ENCODE measurements around the gene SFR1. TPM values are rescaled to one million over a fixed set of nuclear protein-coding genes. Genes with fewer than 3 reads are reported as not detected.

The SFR1 gene
- total RNA-seq = 10 to 100 TPM; 17.0 to 18.5 TPM

- Mint-ChIP-seq H3K27ac (peak within 1 kb of the TSS; percentile 97), H3K4me1 (ENCODE audit: low read depth) (peaks cover 38% of the 10 kb centered on the region), H3K9me3 (no peaks in the 10 kb centered on the region), H3K36me3 (ENCODE audit: low read depth) (peaks cover 16% of the 10 kb centered on the region), H3K27me3 (ENCODE audit: low read depth) (no peaks in the 10 kb centered on the region), H3K4me3 (peak within 1 kb of the TSS; percentile 90)
- CTCF ChIA-PET = interaction anchor here (0.7 to 5.1 kb wide), 20 partner anchors 11 to 236 kb away, joined by 3 to 29 read pairs (median 4); partner anchors contain the start of gene SLK
- DNase-seq = peak; percentile 99
- intact Hi-C loops (cut with micrococcal nuclease) = loop anchor here (1.0 to 5.0 kb wide), 15 partner anchors 11 to 929 kb away; partner anchors contain the start of genes CFAP43, CFAP58, NT5C2 and SLK
Measured at GRCh38 chr10:104121485-104122224, at the start of gene SFR1. TSS of gene SFR1 (plus strand) at chr10:104122171. CDS start at chr10:104122184, 13 bp downstream.

GRCh38 chr10:104072786-104073185, 49.2 kb upstream of the SFR1 start:
- H3K27ac Mint-ChIP-seq = no peak overlapping the region
- H3K36me3 Mint-ChIP-seq (ENCODE audit: low read depth) = no peaks in the 10 kb centered on the region

GRCh38 chr10:104074505-104074904, 47.5 kb upstream of the SFR1 start:
- intact Hi-C loops (cut with micrococcal nuclease) = no loop called here
- Mint-ChIP-seq H3K27me3 (ENCODE audit: low read depth) (no peaks in the 10 kb centered on the region), H3K36me3 (ENCODE audit: low read depth) (no peaks in the 10 kb centered on the region), H3K27ac (no peak overlapping the region), H3K4me3 (no peak overlapping the region), H3K4me1 (ENCODE audit: low read depth) (no peaks in the 10 kb centered on the region), H3K9me3 (no peaks in the 10 kb centered on the region)
- DNase-seq = no peak
- CTCF ChIA-PET = no interaction called here

More at GRCh38 chr10:104072786-104073185, 49.2 kb upstream of the SFR1 start:
- Mint-ChIP-seq H3K4me1 (ENCODE audit: low read depth) (no peaks in the 10 kb centered on the region), H3K4me3 (no peak overlapping the region), H3K27me3 (ENCODE audit: low read depth) (no peaks in the 10 kb centered on the region), H3K9me3 (no peaks in the 10 kb centered on the region)
- no peak for DNase-seq
- CTCF ChIA-PET = interaction anchor here (1.5 to 1.7 kb wide), 2 partner anchors 10 to 49 kb away, joined by 4 to 7 read pairs; partner anchors contain the start of gene SFR1
- intact Hi-C loops (cut with micrococcal nuclease) = no loop called here

- DNase-seq = no peak
- no peaks in the 10 kb centered on the region for H3K36me3 Mint-ChIP-seq (ENCODE audit: low read depth)
- CTCF ChIA-PET = interaction anchor here (0.7 kb wide), 1 partner anchor 11 kb away, joined by 3 read pairs; no protein-coding TSS in a partner anchor
- intact Hi-C loops (cut with micrococcal nuclease) = no loop called here
- no peaks in the 10 kb centered on the region for H3K4me1 Mint-ChIP-seq (ENCODE audit: low read depth)
- no peak overlapping the region for H3K4me3 Mint-ChIP-seq
- no peaks in the 10 kb centered on the region for H3K27me3 Mint-ChIP-seq (ENCODE audit: low read depth)
- no peak overlapping the region for H3K27ac Mint-ChIP-seq
- H3K9me3 Mint-ChIP-seq = no peaks in the 10 kb centered on the region
Measured at GRCh38 chr10:104076743-104077160, 45.2 kb upstream of the SFR1 start.

GRCh38 chr10:104077247-104077646, 44.7 kb upstream of the SFR1 start:
- Mint-ChIP-seq H3K4me3 (no peak overlapping the region), H3K27me3 (ENCODE audit: low read depth) (no peaks in the 10 kb centered on the region), H3K27ac (no peak overlapping the region), H3K4me1 (ENCODE audit: low read depth) (no peaks in the 10 kb centered on the region), H3K9me3 (no peaks in the 10 kb centered on the region), H3K36me3 (ENCODE audit: low read depth) (no peaks in the 10 kb centered on the region)
- CTCF ChIA-PET = interaction anchor here (0.6 kb wide), 1 partner anchor 30 kb away, joined by 4 read pairs; no protein-coding TSS in a partner anchor
- intact Hi-C loops (cut with micrococcal nuclease) = no loop called here
- DNase-seq = no peak

GRCh38 chr10:104077663-104078151, 44.3 kb upstream of the SFR1 start:
- no peak for DNase-seq
- H3K36me3 Mint-ChIP-seq (ENCODE audit: low read depth) = no peaks in the 10 kb centered on the region
- H3K27ac Mint-ChIP-seq = no peak overlapping the region
- no peaks in the 10 kb centered on the region for H3K9me3 Mint-ChIP-seq
- CTCF ChIA-PET = interaction anchor here (0.6 to 1.4 kb wide), 3 partner anchors 12 to 189 kb away, joined by 3 to 4 read pairs (median 3); no protein-coding TSS in a partner anchor
- intact Hi-C loops (cut with micrococcal nuclease) = no loop called here
- H3K27me3 Mint-ChIP-seq (ENCODE audit: low read depth) = no peaks in the 10 kb centered on the region
- H3K4me1 Mint-ChIP-seq (ENCODE audit: low read depth) = no peaks in the 10 kb centered on the region
- no peak overlapping the region for H3K4me3 Mint-ChIP-seq

GRCh38 chr10:104080762-104081161, 41.2 kb upstream of the SFR1 start:
- peak; percentile 19 for DNase-seq
- H3K4me1 Mint-ChIP-seq (ENCODE audit: low read depth) = no peaks in the 10 kb centered on the region
- CTCF ChIA-PET = interaction anchor here (1.0 to 2.9 kb wide), 3 partner anchors 41 to 193 kb away, joined by 3 to 12 read pairs (median 5); partner anchors contain the start of gene SFR1
- intact Hi-C loops (cut with micrococcal nuclease) = loop anchor here (1.0 to 5.0 kb wide), 2 partner anchors 42 to 192 kb away; partner anchors contain the start of gene SFR1
- no peaks in the 10 kb centered on the region for H3K27me3 Mint-ChIP-seq (ENCODE audit: low read depth)
- H3K4me3 Mint-ChIP-seq = no peak overlapping the region
- no peak overlapping the region for H3K27ac Mint-ChIP-seq
- H3K36me3 Mint-ChIP-seq (ENCODE audit: low read depth) = no peaks in the 10 kb centered on the region
- H3K9me3 Mint-ChIP-seq = no peaks in the 10 kb centered on the region

GRCh38 chr10:104081998-104082397, 40.0 kb upstream of the SFR1 start:
- intact Hi-C loops (cut with micrococcal nuclease) = loop anchor here (5.0 kb wide), 1 partner anchor 40 kb away; the partner anchor contains the start of gene SFR1
- DNase-seq = no peak
- Mint-ChIP-seq H3K27me3 (ENCODE audit: low read depth) (no peaks in the 10 kb centered on the region), H3K36me3 (ENCODE audit: low read depth) (no peaks in the 10 kb centered on the region), H3K4me1 (ENCODE audit: low read depth) (no peaks in the 10 kb centered on the region), H3K4me3 (no peak overlapping the region), H3K27ac (no peak overlapping the region), H3K9me3 (no peaks in the 10 kb centered on the region)
- CTCF ChIA-PET = interaction anchor here (1.1 to 2.9 kb wide), 4 partner anchors 9 to 228 kb away, joined by 3 to 12 read pairs (median 10); no protein-coding TSS in a partner anchor

- Mint-ChIP-seq H3K4me1 (ENCODE audit: low read depth) (peaks cover 4% of the 10 kb centered on the region), H3K36me3 (ENCODE audit: low read depth) (no peaks in the 10 kb centered on the region), H3K9me3 (no peaks in the 10 kb centered on the region), H3K27ac (no peak overlapping the region), H3K27me3 (ENCODE audit: low read depth) (no peaks in the 10 kb centered on the region), H3K4me3 (no peak overlapping the region)
- CTCF ChIA-PET = no interaction called here
- no peak for DNase-seq
- intact Hi-C loops (cut with micrococcal nuclease) = loop anchor here (5.0 kb wide), 1 partner anchor 38 kb away; the partner anchor contains the start of gene SFR1
Measured at GRCh38 chr10:104084482-104085142, 37.4 kb upstream of the SFR1 start.

- Mint-ChIP-seq H3K27ac (no peak within 1 kb of the TSS), H3K4me3 (no peak within 1 kb of the TSS), H3K36me3 (ENCODE audit: low read depth) (no peaks in the 10 kb centered on the region), H3K4me1 (ENCODE audit: low read depth) (peaks cover 7% of the 10 kb centered on the region), H3K27me3 (ENCODE audit: low read depth) (no peaks in the 10 kb centered on the region), H3K9me3 (no peaks in the 10 kb centered on the region)
- no peak for DNase-seq
- intact Hi-C loops (cut with micrococcal nuclease) = no loop called here
- CTCF ChIA-PET = no interaction called here
Measured at GRCh38 chr10:104085801-104086400, 36.1 kb upstream of the SFR1 start, which contains the start of gene COL17A1. TSS of gene COL17A1 (minus strand) at chr10:104085880. CDS start at chr10:104080673, 5,207 bp downstream.

- Mint-ChIP-seq H3K27ac (no peak overlapping the region), H3K4me1 (ENCODE audit: low read depth) (peaks cover 7% of the 10 kb centered on the region), H3K36me3 (ENCODE audit: low read depth) (no peaks in the 10 kb centered on the region), H3K4me3 (no peak overlapping the region), H3K9me3 (peaks cover 2% of the 10 kb centered on the region), H3K27me3 (ENCODE audit: low read depth) (no peaks in the 10 kb centered on the region)
- intact Hi-C loops (cut with micrococcal nuclease) = no loop called here
- CTCF ChIA-PET = no interaction called here
- no peak for DNase-seq
Measured at GRCh38 chr10:104088239-104088638, 33.7 kb upstream of the SFR1 start.

- H3K27me3 Mint-ChIP-seq (ENCODE audit: low read depth) = no peaks in the 10 kb centered on the region
- H3K27ac Mint-ChIP-seq = no peak overlapping the region
Measured at GRCh38 chr10:104089621-104090020, 32.4 kb upstream of the SFR1 start.

More at GRCh38 chr10:104089621-104090020, 32.4 kb upstream of the SFR1 start:
- CTCF ChIA-PET = interaction anchor here (1.0 to 1.2 kb wide), 3 partner anchors 11 to 201 kb away, joined by 3 read pairs; no protein-coding TSS in a partner anchor
- H3K4me1 Mint-ChIP-seq (ENCODE audit: low read depth) = peaks cover 15% of the 10 kb centered on the region
- H3K9me3 Mint-ChIP-seq = peaks cover 2% of the 10 kb centered on the region
- intact Hi-C loops (cut with micrococcal nuclease) = no loop called here
- no peak for DNase-seq
- no peak overlapping the region for H3K4me3 Mint-ChIP-seq
- H3K36me3 Mint-ChIP-seq (ENCODE audit: low read depth) = no peaks in the 10 kb centered on the region
